Keratinocyte (primary cell): ENCODE data around the gene FAM24B. TPM values are rescaled to one million over a fixed set of nuclear protein-coding genes. Genes with fewer than 3 reads are reported as not detected.
A peak's percentile ranks its signal among the peaks of the same experiment; 100 is the strongest.

Experiments used
- DNase-seq: peaks from one replicate; pipeline ENCODE4 v3.0.0-alpha.2; 2011; ENCODE audit warnings: low read depth, missing footprints, low spot score
- FAIRE-seq: peaks from 2 replicates; lab custom pipeline; 2011; peaks lifted over from hg19 to GRCh38; lab: Jason Lieb, UNC
- H2AFZ ChIP-seq: 2 replicates; pipeline ENCODE4 v1.6.0; 2012; ENCODE audit warnings: low read length, control low read depth, inconsistent platforms; ENCODE audit not compliant: control insufficient read depth
- H3K27ac ChIP-seq: 2 replicates; pipeline ENCODE4 v1.5.1; 2011; ENCODE audit warnings: low read length; ENCODE audit not compliant: control insufficient read depth, insufficient read depth
- H3K27me3 ChIP-seq: 3 replicates; pipeline ENCODE4 v1.6.0; 2011; ENCODE audit warnings: low read length; ENCODE audit not compliant: control insufficient read depth, insufficient read depth; ENCODE audit errors: extremely low read depth
- H3K36me3 ChIP-seq, 2 experiments: 2 replicates in 1 of 2; 3 replicates in 1 of 2; pipeline ENCODE4 v1.5.1; 2011; ENCODE audit warnings: low read length in 2 of 2, mild to moderate bottlenecking in 1 of 2; ENCODE audit not compliant: control insufficient read depth in 2 of 2, insufficient read depth in 2 of 2; ENCODE audit errors: extremely low read depth in 1 of 2
- H3K4me1 ChIP-seq: 3 replicates; pipeline ENCODE4 v1.5.1; 2011; ENCODE audit warnings: low read length; ENCODE audit not compliant: control insufficient read depth, insufficient read depth; ENCODE audit errors: extremely low read depth
- H3K4me2 ChIP-seq: 3 replicates; pipeline ENCODE4 v1.6.0; 2011; ENCODE audit warnings: low read depth, low read length; ENCODE audit not compliant: control insufficient read depth, insufficient read depth; ENCODE audit errors: extremely low read depth
- H3K4me3 ChIP-seq, 3 experiments: fragments of 200-600 bp in 1 of 3; sonication (generic) in 1 of 3; 2 replicates in 2 of 3; 3 replicates in 1 of 3; pipeline ENCODE4 v1.5.1; 2011 to 2016; ENCODE audit warnings: low read length in 3 of 3, mild to moderate bottlenecking in 3 of 3, control low read depth in 2 of 3, inconsistent platforms in 1 of 3, low read depth in 1 of 3, mixed read lengths in 1 of 3, mixed run types in 1 of 3, moderate library complexity in 1 of 3; ENCODE audit not compliant: control insufficient read depth in 2 of 3, insufficient read depth in 2 of 3; ENCODE audit errors: extremely low read depth in 1 of 3
- H3K79me2 ChIP-seq: 2 replicates; pipeline ENCODE4 v1.6.0; 2012; ENCODE audit warnings: low read length; ENCODE audit not compliant: control insufficient read depth, insufficient read depth
- H3K9ac ChIP-seq: 3 replicates; pipeline ENCODE4 v1.6.0; 2011; ENCODE audit warnings: low read length; ENCODE audit not compliant: control insufficient read depth, insufficient read depth; ENCODE audit errors: extremely low read depth
- H3K9me1 ChIP-seq: 3 replicates; pipeline ENCODE4 v1.6.0; 2011; ENCODE audit warnings: low read length; ENCODE audit not compliant: control insufficient read depth, insufficient read depth; ENCODE audit errors: extremely low read depth
- H3K9me3 ChIP-seq: 2 replicates; pipeline ENCODE4 v1.5.1; 2012; ENCODE audit warnings: low read depth, low read length; ENCODE audit not compliant: control insufficient read depth
- H4K20me1 ChIP-seq: 3 replicates; pipeline ENCODE4 v1.6.0; 2011; ENCODE audit warnings: low read length; ENCODE audit not compliant: control insufficient read depth, insufficient read depth; ENCODE audit errors: extremely low read depth
- EZH2 ChIP-seq: IDR thresholded peaks from one replicate; pipeline ENCODE4 v1.6.1; 2012; ENCODE audit warnings: inconsistent platforms, mild to moderate bottlenecking, low read length, moderate library complexity
- dilution Hi-C: fragments of 300-500 bp; cut with MboI; formaldehyde crosslinking; loops from one replicate; pipeline ENCODE4 v1.7.0; 2020; ENCODE audit warnings: low sequenced_read_pairs; ENCODE audit not compliant: extremely low pct_ligation_motif_present
- polyA plus RNA-seq, 5 experiments: library from polyadenylated mRNA; depleted of rRNA in 3 of 5; stranded (reverse) in 3 of 5; stranded (forward) in 1 of 5; unstranded in 1 of 5; fragments of >200 nt; gene quantifications; 1 replicate in 1 of 5; 2 replicates in 3 of 5; 3 replicates in 1 of 5; pipeline versions ENCODE4 v1.2.1 to v1.2.3, GENCODE V29; 2011 to 2012; ENCODE audit warnings: missing spikeins in 2 of 5, low read depth in 1 of 5, low replicate concordance in 1 of 5
- TF ChIP-seq, protein P1 (sequence below), 3 experiments: IDR thresholded peaks in 1 of 3; conservative IDR thresholded peaks in 1 of 3; optimal IDR thresholded peaks in 1 of 3; 2 replicates in 2 of 3; 3 replicates in 1 of 3; pipeline versions ENCODE3 to v1.5.1; 2011; ENCODE audit warnings: low read length in 3 of 3, mild to moderate bottlenecking in 3 of 3, moderate library complexity in 2 of 3, control low read depth in 1 of 3, inconsistent platforms in 1 of 3; ENCODE audit not compliant: insufficient read depth in 2 of 3; ENCODE audit errors: extremely low read depth in 1 of 3

The FAM24B gene
- polyA plus RNA-seq, 1 donor (not counting 4 experiments of a cell fraction or from before 2014, with no cell fraction given) = 4.5 TPM

DNA sequence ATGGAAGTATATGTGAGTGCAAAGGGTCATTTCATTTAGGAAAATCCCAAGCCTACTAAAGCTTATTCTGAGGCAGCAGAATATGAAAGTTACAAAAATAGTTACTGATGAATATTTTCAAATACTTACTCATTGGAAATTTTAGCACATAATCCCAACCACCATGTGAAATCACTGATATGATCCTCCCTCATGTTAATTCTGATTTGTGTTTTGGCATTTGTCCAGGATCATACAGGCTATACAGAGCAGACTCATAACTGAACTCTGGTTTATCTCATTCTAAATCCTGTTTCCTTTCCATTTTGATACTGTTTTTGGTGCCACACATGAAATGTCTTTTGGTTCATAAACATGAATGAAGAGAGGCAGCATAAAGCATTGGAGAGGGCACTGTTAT is 3.4 kb upstream of the FAM24B start:
- DNase-seq (no peak), FAIRE-seq (no peak)
- no peak overlapping the region for H2AFZ ChIP-seq
- H3K4me2 ChIP-seq = no peak overlapping the region
- no peak overlapping the region for H3K27ac ChIP-seq
- H3K79me2 ChIP-seq = peaks cover 14% of the 10 kb centered on the region
- peaks cover 22% of the 10 kb centered on the region for H3K4me1 ChIP-seq
- H3K9me3 ChIP-seq = no peaks in the 10 kb centered on the region
- no peaks in the 10 kb centered on the region for H3K36me3 ChIP-seq
- H3K9me1 ChIP-seq = no peaks in the 10 kb centered on the region
- no peaks in the 10 kb centered on the region for H3K27me3 ChIP-seq
- no peak for TF ChIP-seq EZH2
- TF ChIP-seq, protein P1, sequence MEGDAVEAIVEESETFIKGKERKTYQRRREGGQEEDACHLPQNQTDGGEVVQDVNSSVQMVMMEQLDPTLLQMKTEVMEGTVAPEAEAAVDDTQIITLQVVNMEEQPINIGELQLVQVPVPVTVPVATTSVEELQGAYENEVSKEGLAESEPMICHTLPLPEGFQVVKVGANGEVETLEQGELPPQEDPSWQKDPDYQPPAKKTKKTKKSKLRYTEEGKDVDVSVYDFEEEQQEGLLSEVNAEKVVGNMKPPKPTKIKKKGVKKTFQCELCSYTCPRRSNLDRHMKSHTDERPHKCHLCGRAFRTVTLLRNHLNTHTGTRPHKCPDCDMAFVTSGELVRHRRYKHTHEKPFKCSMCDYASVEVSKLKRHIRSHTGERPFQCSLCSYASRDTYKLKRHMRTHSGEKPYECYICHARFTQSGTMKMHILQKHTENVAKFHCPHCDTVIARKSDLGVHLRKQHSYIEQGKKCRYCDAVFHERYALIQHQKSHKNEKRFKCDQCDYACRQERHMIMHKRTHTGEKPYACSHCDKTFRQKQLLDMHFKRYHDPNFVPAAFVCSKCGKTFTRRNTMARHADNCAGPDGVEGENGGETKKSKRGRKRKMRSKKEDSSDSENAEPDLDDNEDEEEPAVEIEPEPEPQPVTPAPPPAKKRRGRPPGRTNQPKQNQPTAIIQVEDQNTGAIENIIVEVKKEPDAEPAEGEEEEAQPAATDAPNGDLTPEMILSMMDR (optimal IDR thresholded peaks at IDR 0.05 in 1 of 3, IDR thresholded peaks at IDR 0.05 in 1 of 3, conservative IDR thresholded peaks at IDR 0.05 in 1 of 3; ENCODE audit: extremely low read depth in 1 of 3, insufficient read depth in 2 of 3, low read length in 3 of 3) = no peak
- dilution Hi-C loops = no loop called here
- no peak overlapping the region for H3K9ac ChIP-seq
- H3K4me3 ChIP-seq = no peak overlapping the region
- no peaks in the 10 kb centered on the region for H4K20me1 ChIP-seq

DNA sequence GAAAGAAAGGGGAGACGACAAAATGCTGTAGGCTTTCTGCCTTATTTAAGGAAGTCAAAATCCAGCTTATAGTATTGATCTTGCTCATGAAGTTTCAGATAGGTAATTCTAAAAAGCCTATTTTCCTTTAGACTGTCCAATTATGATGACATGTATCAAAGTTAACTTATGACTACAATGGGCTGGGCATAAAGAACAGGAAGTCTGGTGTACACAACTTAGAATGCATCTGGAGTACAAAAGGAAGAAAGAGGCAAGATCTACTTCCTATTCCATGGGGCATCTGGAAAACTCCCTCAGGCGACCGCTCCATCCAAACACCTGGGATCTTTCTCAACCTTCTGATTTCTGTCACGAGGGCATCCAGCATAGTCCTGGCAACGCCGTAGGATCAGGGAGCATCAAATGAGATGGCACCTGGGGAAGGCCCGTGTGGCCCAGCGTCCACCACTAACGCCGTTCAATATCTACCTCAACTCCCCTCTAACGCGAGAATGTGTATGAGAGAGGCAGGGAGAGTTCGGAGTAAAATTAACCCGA is 512 bp downstream of the FAM24B start:
- H3K27ac ChIP-seq = peak overlapping the region; percentile 68
- peak overlapping the region; percentile 93 for H3K4me2 ChIP-seq
- TF ChIP-seq, protein P1 (optimal IDR thresholded peaks at IDR 0.05 in 1 of 3, IDR thresholded peaks at IDR 0.05 in 1 of 3, conservative IDR thresholded peaks at IDR 0.05 in 1 of 3; ENCODE audit: extremely low read depth in 1 of 3, insufficient read depth in 2 of 3, low read length in 3 of 3) = no peak
- no peak for TF ChIP-seq EZH2
- H3K9ac ChIP-seq = peak overlapping the region; percentile 80
- H2AFZ ChIP-seq = peak overlapping the region; percentile 100
- peaks cover 37% of the 10 kb centered on the region for H3K4me1 ChIP-seq
- H3K4me3 ChIP-seq = peak overlapping the region; percentile 66 to 91 (median 78)
- H4K20me1 ChIP-seq = no peaks in the 10 kb centered on the region
- no peak for DNase-seq
- H3K79me2 ChIP-seq = peaks cover 48% of the 10 kb centered on the region
- dilution Hi-C loops = no loop called here
- H3K27me3 ChIP-seq = no peaks in the 10 kb centered on the region
- H3K36me3 ChIP-seq = no peaks in the 10 kb centered on the region
- no peaks in the 10 kb centered on the region for H3K9me3 ChIP-seq
- H3K9me1 ChIP-seq = no peaks in the 10 kb centered on the region
- FAIRE-seq = no peak
